ENCODE data around the gene EHD1. TPM values are rescaled to one million over a fixed set of nuclear protein-coding genes. Genes with fewer than 3 reads are reported as not detected.
A peak's percentile ranks its signal among the peaks of the same experiment; 100 is the strongest.
"Not testable (repeated sequence)": the region's sequence is repeated elsewhere in the genome, so short reads cannot be mapped to it uniquely, and the experiment has no call there.

Gene EHD1
- total RNA-seq, 1 donor from 2014 or later = 85.6 TPM

DNA sequence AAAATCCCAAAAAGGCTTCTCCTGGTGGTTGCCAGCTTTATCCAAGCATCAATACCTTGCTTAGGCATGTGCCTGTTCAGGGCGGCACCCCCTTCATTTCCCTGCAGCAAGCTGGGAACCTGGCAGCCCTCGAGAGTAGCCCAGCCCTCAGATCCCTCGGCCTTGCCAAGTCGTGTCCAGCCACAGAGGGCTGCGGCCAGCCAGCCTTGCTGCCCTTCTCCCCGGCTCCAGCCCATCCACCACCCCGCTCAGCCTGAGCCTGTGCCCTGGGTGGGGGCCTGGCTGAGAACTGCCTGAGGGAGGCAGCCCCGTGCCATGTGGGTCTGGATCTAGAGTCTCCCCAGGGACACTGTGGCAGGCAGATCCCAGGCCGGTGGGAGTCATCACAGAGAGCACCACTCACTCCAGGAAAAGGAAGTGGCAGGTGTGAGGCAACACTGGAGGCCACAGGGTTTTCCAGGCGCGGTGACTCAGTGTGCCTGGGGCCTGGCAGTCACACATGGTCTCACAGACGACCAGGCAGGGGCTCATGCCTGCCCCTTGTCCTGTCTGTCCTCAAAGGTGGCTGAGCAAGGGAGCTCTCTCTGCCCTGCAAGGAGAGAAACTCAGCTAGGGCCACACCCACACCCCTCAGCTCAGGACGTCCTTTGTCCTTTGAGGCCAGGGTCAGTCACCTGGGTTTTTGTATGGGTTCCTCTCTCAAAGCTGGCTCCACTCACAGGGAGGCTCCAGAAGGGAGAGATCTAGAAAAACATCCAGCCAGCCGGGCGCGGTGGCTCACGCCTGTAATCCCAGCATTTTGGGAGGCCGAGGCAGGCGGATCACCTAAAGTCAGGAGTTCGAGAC lies 21.8 kb downstream of the EHD1 start:
- DNase-seq (ENCODE audit: low spot score) = no peak

GRCh38 chr11:64855596-64856304 lies 22.7 kb downstream of the EHD1 start:
- no peak for DNase-seq (ENCODE audit: low spot score)

DNA sequence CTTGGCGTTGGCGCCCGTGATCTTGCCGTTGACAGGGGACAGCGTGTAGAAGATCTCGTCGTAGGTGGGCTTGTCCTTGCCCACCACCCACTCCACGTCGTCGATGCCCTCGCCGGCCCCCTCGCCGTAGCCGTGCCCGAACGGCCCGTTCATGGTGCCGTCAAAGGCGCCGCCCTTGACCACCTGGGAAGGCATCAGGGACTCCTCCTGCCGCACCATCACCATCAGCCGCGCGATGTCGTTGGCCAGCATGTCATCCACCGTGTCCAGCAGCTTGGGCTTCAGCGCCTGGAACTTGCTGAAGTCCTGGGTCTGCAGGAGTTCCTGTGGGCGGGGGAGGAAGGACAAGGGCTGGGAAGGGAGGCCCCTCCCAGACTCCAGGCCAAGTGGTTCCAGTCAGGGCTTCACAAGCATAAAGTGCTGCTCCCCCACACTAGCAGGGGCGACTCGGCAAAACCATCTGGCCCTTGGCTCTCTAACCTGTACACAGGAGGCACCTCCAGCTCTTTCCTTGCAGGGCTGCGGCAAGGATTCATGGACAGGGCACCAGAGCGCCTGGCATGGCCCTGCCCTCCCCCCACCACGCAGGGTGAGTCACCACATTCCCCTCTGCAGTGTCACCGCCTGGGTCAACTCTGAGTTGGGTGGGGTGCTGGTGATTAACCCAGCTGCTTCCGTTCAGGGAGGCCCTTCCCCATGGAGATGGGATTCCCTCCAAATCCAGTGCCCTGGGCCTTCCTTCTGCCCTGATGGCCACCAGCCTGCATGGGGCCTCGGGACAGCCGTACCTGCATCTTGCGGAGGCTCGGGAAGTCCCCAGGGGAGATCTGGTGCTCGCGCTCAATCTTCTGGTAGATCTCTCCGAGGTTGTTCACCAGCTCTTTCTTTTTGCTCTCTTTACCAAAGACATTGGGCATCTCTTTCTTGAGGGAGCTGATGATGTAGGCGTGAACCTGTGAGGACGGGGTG lies 23.6 kb downstream of the EHD1 start:
- peak; percentile 86 for DNase-seq (ENCODE audit: low spot score)

GRCh38 chr11:64854157-64854533 lies 24.3 kb downstream of the EHD1 start:
- DNase-seq (ENCODE audit: low spot score) = no peak

DNA sequence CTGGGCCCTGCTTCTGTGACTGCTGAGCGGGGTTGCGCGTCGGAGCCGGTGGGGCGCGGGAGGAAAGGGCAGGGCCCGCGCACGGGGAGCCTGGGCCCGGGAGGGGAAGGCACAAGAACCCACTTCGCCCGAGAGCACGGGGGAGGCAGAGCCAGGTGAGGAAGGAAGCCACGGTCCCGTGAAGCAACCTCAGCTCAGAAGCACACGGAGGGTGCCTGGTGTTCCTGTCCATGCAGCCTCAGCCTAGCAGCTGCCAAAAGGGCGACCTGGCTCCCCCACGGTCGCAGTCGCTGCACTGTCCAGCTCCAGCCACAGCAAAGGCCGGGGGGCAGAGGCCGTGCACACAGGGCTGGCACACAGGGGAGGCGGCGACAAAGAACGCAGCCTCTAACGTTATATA lies 24.7 kb downstream of the EHD1 start:
- no peak for DNase-seq (ENCODE audit: low spot score)

- no peak for DNase-seq (ENCODE audit: low spot score)
Measured at GRCh38 chr11:64852804-64853509, 25.5 kb downstream of the EHD1 start.

DNA sequence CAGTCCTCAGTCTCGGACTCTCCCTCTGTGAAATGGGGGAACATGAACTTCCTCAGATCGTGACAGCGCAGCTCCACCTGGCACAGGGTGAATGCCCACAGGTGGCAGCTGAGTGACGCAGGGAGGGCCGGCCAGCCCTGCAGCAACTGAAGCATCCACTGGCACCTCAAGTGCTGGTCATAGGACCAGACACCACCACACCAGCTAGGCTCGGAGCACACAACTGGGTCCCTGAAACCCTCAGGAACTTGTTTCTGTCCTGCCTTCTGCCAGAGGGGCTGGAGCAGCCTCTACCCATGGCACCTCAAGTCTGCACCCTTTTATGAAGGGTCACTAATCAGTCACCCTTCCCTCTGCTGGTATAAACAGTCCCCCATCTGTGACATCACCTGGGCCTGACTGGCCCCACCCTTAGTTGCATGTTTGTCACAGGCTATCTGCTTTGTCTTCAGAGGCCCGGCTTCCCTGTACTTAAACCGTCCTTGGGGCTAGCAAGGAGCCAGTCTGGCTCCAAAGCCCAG lies 26.5 kb downstream of the EHD1 start:
- DNase-seq (ENCODE audit: low spot score) = no peak

GRCh38 chr11:64850979-64851567 lies 27.3 kb downstream of the EHD1 start:
- no peak for DNase-seq (ENCODE audit: low spot score)

DNA sequence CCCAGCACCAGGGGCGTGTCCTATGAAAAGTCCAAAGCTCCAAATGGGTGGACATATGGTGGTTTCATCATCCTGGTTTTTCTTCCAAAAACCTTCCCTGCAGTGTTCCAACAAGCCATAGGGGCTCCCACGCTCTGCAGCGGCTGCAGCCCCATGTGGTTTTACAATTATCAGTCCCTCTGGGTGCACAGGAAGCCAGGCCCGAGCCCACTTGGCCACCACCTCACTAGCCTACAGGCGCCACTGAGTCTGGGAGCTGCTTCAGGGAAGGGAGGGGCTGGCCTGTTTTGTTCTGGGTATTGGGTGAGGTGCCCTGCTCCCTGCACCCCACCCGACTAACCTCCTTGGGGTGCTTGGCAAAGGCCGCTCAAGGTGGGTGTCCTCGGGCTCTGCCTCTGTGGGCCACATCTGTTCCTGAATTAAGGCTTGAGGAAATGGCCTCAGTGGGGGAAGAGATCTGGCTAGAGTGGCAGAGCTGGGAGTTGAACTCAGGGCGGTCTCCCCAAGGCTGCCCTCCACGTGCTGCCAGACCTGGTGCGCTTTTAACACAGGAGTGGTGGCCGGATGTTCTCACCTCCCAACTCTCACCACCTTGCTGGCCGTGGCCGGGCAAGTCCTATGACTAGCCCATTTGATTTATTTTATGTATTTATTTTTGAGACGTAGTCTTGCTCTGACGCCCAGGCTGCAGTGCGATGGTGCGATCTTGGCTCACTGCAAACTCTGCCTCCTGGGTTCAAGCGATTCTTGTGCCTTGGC lies 28.6 kb downstream of the EHD1 start:
- no peak for DNase-seq (ENCODE audit: low spot score)

- peak; percentile 87 for DNase-seq (ENCODE audit: low spot score)
Measured at GRCh38 chr11:64848826-64849597, 29.4 kb downstream of the EHD1 start.

- DNase-seq (ENCODE audit: low spot score) = no peak
Measured at GRCh38 chr11:64848214-64848825, 30.1 kb downstream of the EHD1 start.

DNA sequence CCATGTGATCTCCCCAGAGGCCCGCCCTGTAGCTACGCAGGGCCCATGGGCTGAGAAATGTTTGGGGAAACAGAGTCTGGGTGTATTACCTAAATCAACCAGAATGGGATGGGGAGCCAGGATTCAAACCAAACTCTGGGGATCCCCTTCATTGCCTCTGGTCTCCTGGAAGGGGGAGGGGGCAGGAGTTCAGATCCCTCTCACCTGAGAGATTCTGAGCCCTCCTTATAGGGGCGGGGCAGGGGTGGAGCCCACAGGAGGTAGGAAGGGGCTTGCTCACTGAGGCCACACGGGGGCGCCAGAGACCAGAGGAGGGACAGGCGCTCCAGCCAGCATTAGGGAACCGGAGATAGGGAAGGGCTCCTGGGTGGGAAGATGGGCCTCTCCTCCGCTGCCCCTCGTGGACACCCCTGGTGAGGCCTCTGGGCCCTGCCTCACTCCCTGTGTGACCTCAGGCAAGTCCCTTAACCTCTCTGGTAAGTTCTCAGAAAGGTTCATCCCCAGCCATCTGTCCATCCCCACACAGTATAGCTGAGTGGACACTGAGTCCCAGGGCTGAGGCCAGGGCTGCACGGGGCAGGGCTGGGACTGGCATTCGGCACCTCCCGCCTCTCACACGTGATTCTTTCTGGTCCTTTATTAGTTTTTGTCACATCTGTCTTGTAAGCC lies 31.3 kb downstream of the EHD1 start:
- DNase-seq (ENCODE audit: low spot score) = peak; percentile 88

GRCh38 chr11:64845776-64846129 lies 32.7 kb downstream of the EHD1 start:
- DNase-seq (ENCODE audit: low spot score) = not testable (repeated sequence)

DNA sequence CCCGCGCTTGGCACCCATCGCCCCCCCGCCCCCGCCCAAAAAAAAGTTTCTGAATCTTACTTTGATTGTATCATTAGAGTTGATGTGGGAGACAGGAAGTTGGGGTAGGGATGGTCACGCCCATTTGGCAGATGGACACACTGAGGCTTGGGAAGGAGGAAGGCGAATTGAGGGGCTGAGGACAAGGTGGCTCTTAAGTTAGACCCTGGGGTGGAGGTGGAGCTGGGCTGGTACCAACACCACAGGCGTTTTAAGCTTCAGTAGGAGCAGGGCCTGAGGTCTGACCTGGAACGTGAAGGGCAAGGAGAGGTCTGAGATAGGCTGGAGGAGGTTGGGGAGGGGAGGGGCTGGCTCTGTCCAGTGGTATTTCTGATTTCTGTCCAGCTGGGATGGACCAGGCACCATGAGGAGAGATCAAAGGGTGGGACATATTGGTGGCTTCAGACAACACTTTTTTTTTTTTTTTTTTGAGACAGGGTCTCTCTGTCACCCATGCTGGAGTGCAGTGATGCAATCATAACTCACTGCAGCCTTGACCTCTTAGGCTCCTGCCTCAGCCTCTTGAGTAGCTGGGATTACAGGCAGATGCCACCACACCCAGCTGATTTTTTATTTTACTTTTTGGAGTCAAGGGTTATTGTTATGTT lies 33.2 kb downstream of the EHD1 start:
- no peak for DNase-seq (ENCODE audit: low spot score)

DNA sequence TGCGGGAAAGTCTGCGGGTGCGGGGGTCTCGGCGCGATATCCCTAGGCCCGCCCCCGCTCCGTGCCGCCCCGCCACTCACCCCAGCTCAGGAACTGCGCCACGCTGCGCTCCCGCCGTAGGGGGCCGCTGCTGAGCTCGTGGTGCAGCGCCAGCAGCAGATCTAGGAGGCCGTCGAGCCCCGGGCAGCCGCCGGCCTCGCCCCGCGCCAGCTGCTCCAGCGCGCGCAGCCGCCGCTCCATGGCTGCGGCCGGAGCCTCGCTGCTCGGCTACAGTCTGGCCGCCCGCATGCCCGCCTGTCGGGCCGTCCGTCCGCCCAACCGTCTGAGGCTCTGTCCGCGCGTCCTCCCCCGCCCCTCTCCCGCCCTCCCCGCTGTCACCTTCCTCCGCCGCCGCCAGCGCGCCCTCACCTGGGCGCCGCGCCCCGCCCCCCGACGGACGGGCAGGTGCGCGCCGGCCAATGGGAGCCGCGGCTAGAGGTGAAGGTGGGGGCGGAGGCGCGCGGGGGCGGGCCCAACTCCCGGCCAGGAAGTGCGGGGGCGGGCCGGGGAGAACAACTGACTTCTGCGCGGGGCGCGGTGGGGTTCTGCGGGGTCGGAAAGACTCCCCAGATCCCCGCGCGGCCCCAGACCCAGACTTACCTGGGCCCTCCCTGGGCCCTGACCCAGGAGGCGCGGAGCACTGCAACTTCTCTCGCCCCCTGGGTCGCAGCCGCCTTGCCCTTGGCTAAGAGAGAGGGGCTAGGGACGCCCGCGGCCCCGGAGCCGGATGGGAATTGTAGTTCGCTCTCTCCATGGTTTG lies 33.9 kb downstream of the EHD1 start, which contains the start of gene CDC42BPG:
CDC42BPG (minus strand) TSS at position 324 of the 799 bp plus-strand sequence; CDS start at position 240, 84 bp downstream.
- peak; percentile 78 for DNase-seq (ENCODE audit: low spot score)

- DNase-seq (ENCODE audit: low spot score) = no peak
Measured at GRCh38 chr11:64843686-64844329, 34.6 kb downstream of the EHD1 start.
